SK-N-SH (cell line): ENCODE results near the gene ABCF1. TPM values are rescaled to one million over a fixed set of nuclear protein-coding genes. Genes with fewer than 3 reads are reported as not detected.
A peak's percentile ranks its signal among the peaks of the same experiment; 100 is the strongest.

Experiments
- CTCF ChIA-PET: fragments of 300-600, 350-600 bp; formaldehyde crosslinking; extraction: SDS; loops from one replicate; lab custom pipeline; 2021; lab: Yijun Ruan, JAX
- POLR2A ChIA-PET: fragments of 350-600 bp; sonication (Branson Sonifier 250); formaldehyde crosslinking; extraction: SDS; loops from one replicate; lab custom pipeline; 2020; ENCODE audit warnings: antibody characterized with exemption, inconsistent platforms; lab: Yijun Ruan, JAX
- DNase-seq: peaks from one replicate; pipeline ENCODE4 v3.0.0; 2012
- H2AFZ ChIP-seq: fragments of 200-600 bp; sonication (generic); 2 replicates; pipeline ENCODE4 v1.8.1; 2016; ENCODE audit warnings: antibody characterized with exemption, mild to moderate bottlenecking, low read depth
- H3F3A ChIP-seq: fragments of 200-600 bp; sonication (generic); replicated peaks from 2 replicates; pipeline ENCODE3; 2016; ENCODE audit warnings: antibody characterized with exemption, mild to moderate bottlenecking; ENCODE audit not compliant: insufficient read depth
- H3K27ac ChIP-seq, 2 experiments: fragments of 200-500 bp in 1 of 2; fragments of 200-600 bp in 1 of 2; sonication (Bioruptor generic) in 1 of 2; sonication (generic), shearing (Covaris generic) in 1 of 2; 2 replicates each; pipeline versions ENCODE4 v1.5.1 to v1.6.1; 2014 to 2016; ENCODE audit warnings: low read depth in 2 of 2, inconsistent platforms in 1 of 2, low read length in 1 of 2, mild to moderate bottlenecking in 1 of 2, mixed read lengths in 1 of 2
- H3K27me3 ChIP-seq: fragments of 200-600 bp; sonication (generic), shearing (Covaris generic); 2 replicates; pipeline ENCODE4 v1.6.1; 2016; ENCODE audit warnings: mixed run types; ENCODE audit not compliant: insufficient read depth
- H3K36me3 ChIP-seq, 2 experiments: fragments of 200-500 bp in 1 of 2; fragments of 200-600 bp in 1 of 2; sonication (Bioruptor generic) in 1 of 2; sonication (generic) in 1 of 2; replicated peaks in 1 of 2; 2 replicates each; pipeline versions ENCODE3 to v1.5.1; 2014 to 2016; ENCODE audit warnings: low read length in 1 of 2, mild to moderate bottlenecking in 1 of 2; ENCODE audit not compliant: insufficient read depth in 2 of 2, control insufficient read depth in 1 of 2
- H3K4me1 ChIP-seq, 2 experiments: fragments of 200-500 bp in 1 of 2; fragments of 200-600 bp in 1 of 2; sonication (Bioruptor generic) in 1 of 2; sonication (generic), shearing (Covaris generic) in 1 of 2; 2 replicates each; pipeline versions ENCODE4 v1.5.1 to v1.6.1; 2014 to 2016; ENCODE audit warnings: low read depth in 1 of 2, low read length in 1 of 2, mixed run types in 1 of 2; ENCODE audit not compliant: insufficient read depth in 2 of 2, control insufficient read depth in 1 of 2
- H3K4me2 ChIP-seq: fragments of 200-600 bp; sonication (generic), shearing (Covaris generic); 2 replicates; pipeline ENCODE4 v1.6.1; 2017; ENCODE audit warnings: mixed run types
- H3K4me3 ChIP-seq, 2 experiments: fragments of 200-500 bp in 1 of 2; fragments of 200-600 bp in 1 of 2; sonication (Bioruptor generic) in 1 of 2; sonication (generic), shearing (Covaris generic) in 1 of 2; 2 replicates each; pipeline versions ENCODE4 v1.5.1 to v1.8.1; 2014 to 2016; ENCODE audit warnings: low read depth in 2 of 2, inconsistent platforms in 1 of 2, low read length in 1 of 2, mild to moderate bottlenecking in 1 of 2, mixed read lengths in 1 of 2, moderate library complexity in 1 of 2
- H3K79me2 ChIP-seq: fragments of 200-600 bp; sonication (generic); 2 replicates; pipeline ENCODE4 v1.8.1; 2017; ENCODE audit warnings: mild to moderate bottlenecking; ENCODE audit not compliant: insufficient read depth
- H3K9ac ChIP-seq: fragments of 200-600 bp; sonication (generic); 2 replicates; pipeline ENCODE4 v1.6.1; 2017; ENCODE audit warnings: mixed run types
- H3K9me2 ChIP-seq: fragments of 200-600 bp; sonication (generic); 2 replicates; pipeline ENCODE4 v1.6.1; 2017; ENCODE audit warnings: mixed run types
- H3K9me3 ChIP-seq: fragments of 200-600 bp; sonication (generic); 2 replicates; pipeline ENCODE4 v1.6.1; 2017; ENCODE audit warnings: mixed run types, mild to moderate bottlenecking, moderate library complexity
- H4K20me1 ChIP-seq: fragments of 200-600 bp; sonication (generic); 2 replicates; pipeline ENCODE4 v1.6.1; 2017; ENCODE audit warnings: mild to moderate bottlenecking, mixed run types; ENCODE audit not compliant: insufficient read depth
- EZH2phosphoT487 ChIP-seq: fragments of 200-600 bp; sonication (generic); IDR thresholded peaks from 2 replicates; pipeline ENCODE4 v1.6.1; 2017; ENCODE audit warnings: low read depth, mixed run types, mild to moderate bottlenecking, antibody characterized with exemption, moderate library complexity, borderline replicate concordance
- JUND ChIP-seq: IDR thresholded peaks from 2 replicates; pipeline ENCODE4 v1.4.0; 2012
- MEF2A ChIP-seq: IDR thresholded peaks from 2 replicates; pipeline ENCODE4 v1.4.0; 2012; ENCODE audit warnings: low read depth, borderline replicate concordance
- PBX3 ChIP-seq: IDR thresholded peaks from 2 replicates; pipeline ENCODE4; 2012
- RAD21 ChIP-seq: IDR thresholded peaks from 2 replicates; pipeline ENCODE4 v1.6.1; 2012; ENCODE audit warnings: mild to moderate bottlenecking, low read length
- RFX5 ChIP-seq: IDR thresholded peaks from 2 replicates; pipeline ENCODE4 v1.6.1; 2012; ENCODE audit warnings: mild to moderate bottlenecking, improper control_type of control experiment, low read length
- SMC3 ChIP-seq: IDR thresholded peaks from 2 replicates; pipeline ENCODE4 v1.6.1; 2012; ENCODE audit warnings: low read depth, low read length, improper control_type of control experiment
- TAF1 ChIP-seq: IDR thresholded peaks from 2 replicates; pipeline ENCODE4 v1.6.1; 2012; ENCODE audit warnings: low read depth, mild to moderate bottlenecking, low read length, moderate library complexity, borderline replicate concordance
- USF2 ChIP-seq: fragments of 150-350 bp; IDR thresholded peaks from 2 replicates; pipeline ENCODE4 v1.6.1; 2017; ENCODE audit warnings: antibody characterized with exemption, low read length, low read depth, borderline replicate concordance
- WGBS: methylation state at CpG from one replicate; pipeline ENCODE4 v1.1.6; 2017; ENCODE audit warnings: low lambda C conversion rate; 5-methylcytosine and 5-hydroxymethylcytosine counted together
- polyA plus RNA-seq, 3 experiments: library from polyadenylated mRNA; depleted of rRNA; stranded (reverse); fragments of >200 nt; gene quantifications; 2 replicates each; pipeline ENCODE4 v1.2.3, GENCODE V29; 2012
- TF ChIP-seq, protein P1 (sequence below): fragments of 200-600 bp; sonication (generic); IDR thresholded peaks from 2 replicates; pipeline ENCODE4 v1.6.1; 2017; ENCODE audit warnings: antibody characterized with exemption, mild to moderate bottlenecking, moderate library complexity

Gene ABCF1
- polyA plus RNA-seq, 1 of the 3 experiments (the other 2 are of a cell fraction), result 53.4 TPM

GRCh38 chr6:30543821-30544220 is 27.4 kb upstream of the ABCF1 start (continued):
- TF ChIP-seq USF2, result no peak
- TF ChIP-seq EZH2phosphoT487, result no peak
- no peak for TF ChIP-seq TAF1

DNA sequence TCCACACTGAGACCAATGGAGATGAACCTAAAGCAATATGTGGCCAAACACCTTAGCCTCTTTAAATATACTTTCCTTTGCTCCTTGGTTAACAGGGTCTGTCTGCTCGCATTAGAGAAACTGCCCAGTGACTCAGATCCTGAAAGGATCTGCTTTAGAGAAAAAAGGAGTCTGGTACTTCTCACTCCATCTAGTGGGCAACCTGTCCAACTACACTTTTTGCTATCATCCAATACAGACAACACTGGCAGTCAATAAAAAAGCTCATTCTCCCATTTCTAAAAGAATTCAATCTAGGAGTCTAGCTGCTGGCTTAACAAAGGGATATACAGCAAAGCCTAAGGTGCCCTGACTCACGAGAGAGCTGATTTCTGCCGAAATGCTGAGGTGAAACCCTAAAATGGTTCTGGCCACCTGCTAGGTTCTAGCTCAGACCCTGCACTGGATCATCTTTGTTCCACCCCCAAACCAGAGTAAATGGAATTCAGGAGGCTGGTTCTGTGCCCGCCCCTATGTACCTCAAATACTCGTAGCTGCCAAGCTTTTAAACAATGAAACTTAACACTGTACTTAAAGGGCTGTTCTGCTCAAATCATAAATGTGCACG is 26.5 kb upstream of the ABCF1 start:
- WGBS, result 20% methylated on average over 6 of the region's 6 CpGs
- CTCF ChIA-PET, result interaction anchor here (0.6 to 11.3 kb wide), 32 partner anchors 9 to 177 kb away, joined by 3 to 203 read pairs (median 6); partner anchors contain the start of genes ABCF1, GNL1, HLA-E and PRR3
- Histone ChIP-seq H2AFZ (no peak overlapping the region), H3K4me3 (no peak overlapping the region), H4K20me1 (no peaks in the 10 kb centered on the region), H3K27ac (no peak overlapping the region), H3F3A (peaks cover 8% of the 10 kb centered on the region), H3K9me2 (no peaks in the 10 kb centered on the region), H3K36me3 (peaks cover 11 to 36% of the 10 kb centered on the region in 2 experiments), H3K27me3 (no peaks in the 10 kb centered on the region), H3K9ac (no peak overlapping the region), H3K9me3 (no peaks in the 10 kb centered on the region), H3K4me1 (peaks cover 3 to 5% of the 10 kb centered on the region in 2 experiments; a peak in 1 of 4 replicates)
- POLR2A ChIA-PET, result interaction anchor here (1.0 to 1.8 kb wide), 3 partner anchors 8 to 26 kb away, joined by 3 to 7 read pairs (median 6); partner anchors contain the start of gene ABCF1
- DNase-seq, result peak; percentile 60
- TF ChIP-seq, protein P1, sequence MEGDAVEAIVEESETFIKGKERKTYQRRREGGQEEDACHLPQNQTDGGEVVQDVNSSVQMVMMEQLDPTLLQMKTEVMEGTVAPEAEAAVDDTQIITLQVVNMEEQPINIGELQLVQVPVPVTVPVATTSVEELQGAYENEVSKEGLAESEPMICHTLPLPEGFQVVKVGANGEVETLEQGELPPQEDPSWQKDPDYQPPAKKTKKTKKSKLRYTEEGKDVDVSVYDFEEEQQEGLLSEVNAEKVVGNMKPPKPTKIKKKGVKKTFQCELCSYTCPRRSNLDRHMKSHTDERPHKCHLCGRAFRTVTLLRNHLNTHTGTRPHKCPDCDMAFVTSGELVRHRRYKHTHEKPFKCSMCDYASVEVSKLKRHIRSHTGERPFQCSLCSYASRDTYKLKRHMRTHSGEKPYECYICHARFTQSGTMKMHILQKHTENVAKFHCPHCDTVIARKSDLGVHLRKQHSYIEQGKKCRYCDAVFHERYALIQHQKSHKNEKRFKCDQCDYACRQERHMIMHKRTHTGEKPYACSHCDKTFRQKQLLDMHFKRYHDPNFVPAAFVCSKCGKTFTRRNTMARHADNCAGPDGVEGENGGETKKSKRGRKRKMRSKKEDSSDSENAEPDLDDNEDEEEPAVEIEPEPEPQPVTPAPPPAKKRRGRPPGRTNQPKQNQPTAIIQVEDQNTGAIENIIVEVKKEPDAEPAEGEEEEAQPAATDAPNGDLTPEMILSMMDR, result peak; percentile 77
- no peak; the same call in 1 of the 2 replicates for TF ChIP-seq JUND
- no peak for TF ChIP-seq MEF2A
- peak; percentile 62 for TF ChIP-seq RAD21
- peak; percentile 64 for TF ChIP-seq SMC3
- TF ChIP-seq PBX3, result peak; percentile 28; the same call in 1 of the 2 replicates
- TF ChIP-seq EZH2phosphoT487, result no peak
- TF ChIP-seq RFX5, result peak; percentile 62; the same call in 1 of the 2 replicates
- TF ChIP-seq, all 33 proteins: peak for 5
- Histone ChIP-seq H3K4me2 (no peak overlapping the region), H3K79me2 (no peaks in the 10 kb centered on the region)
